Skeletal muscle tissue (tissue), 4 donors: ENCODE measurements around the gene ESRRB. TPM values are rescaled to one million over a fixed set of nuclear protein-coding genes. Genes with fewer than 3 reads are reported as not detected.

ENCODE experiments used
- H3K27ac ChIP-seq: one replicate; pipeline ENCODE4 v1.7.0; 2013; ENCODE audit warnings: mild to moderate bottlenecking, low read depth, low read length, inconsistent platforms
- H3K27me3 ChIP-seq, 3 donors: one replicate each; pipeline ENCODE4 v1.7.0; 2013; ENCODE audit warnings: low read length in 3 of 3; ENCODE audit not compliant: control insufficient read depth in 3 of 3, insufficient read depth in 3 of 3
- H3K36me3 ChIP-seq, 3 donors: one replicate each; pipeline ENCODE4 v1.7.0; 2013; ENCODE audit warnings: low read length in 3 of 3; ENCODE audit not compliant: control insufficient read depth in 3 of 3, insufficient read depth in 3 of 3
- H3K4me1 ChIP-seq, 3 donors: one replicate each; pipeline ENCODE4 v1.7.0; 2013; ENCODE audit warnings: low read length in 3 of 3, mild to moderate bottlenecking in 3 of 3; ENCODE audit not compliant: control insufficient read depth in 3 of 3, insufficient read depth in 3 of 3
- H3K4me3 ChIP-seq, 3 donors: one replicate each; pipeline ENCODE4 v1.7.0; 2013; ENCODE audit warnings: low read length in 3 of 3
- H3K9ac ChIP-seq, 3 donors: one replicate each; pipeline ENCODE4 v1.7.0; 2013; ENCODE audit warnings: low read length in 3 of 3, mild to moderate bottlenecking in 3 of 3, moderate library complexity in 2 of 3, low read depth in 1 of 3
- H3K9me3 ChIP-seq, 3 donors: one replicate each; pipeline ENCODE4 v1.7.0; 2013; ENCODE audit warnings: low read length in 3 of 3; ENCODE audit not compliant: control insufficient read depth in 3 of 3
- total RNA-seq: library from RNA; depleted of rRNA; stranded (reverse); fragments of >200 nt; gene quantifications from one replicate; pipeline ENCODE4 v1.2.3, GENCODE V29; 2014
- donor health status: Osteomylitis.

ESRRB gene
- total RNA-seq, 1 donor from 2014 or later = 1.6 TPM

GRCh38 chr14:76394569-76394968 is 18.6 kb downstream of the ESRRB start:
- no peaks in the 10 kb centered on the region for H3K9me3 ChIP-seq
- H3K4me1 ChIP-seq = no peaks in the 10 kb centered on the region
- peaks cover 0 to 9% (median 3%) of the 10 kb centered on the region in 3 donors for H3K27me3 ChIP-seq
- no peak overlapping the region for H3K27ac ChIP-seq
- no peak overlapping the region for H3K4me3 ChIP-seq
- no peak overlapping the region for H3K9ac ChIP-seq
- no peaks in the 10 kb centered on the region for H3K36me3 ChIP-seq

- Histone ChIP-seq H3K9me3 (no peaks in the 10 kb centered on the region), H3K4me1 (no peaks in the 10 kb centered on the region), H3K9ac (no peak overlapping the region), H3K36me3 (no peaks in the 10 kb centered on the region), H3K27ac (no peak overlapping the region), H3K27me3 (peaks cover 0 to 9% (median 3%) of the 10 kb centered on the region in 3 donors), H3K4me3 (no peak overlapping the region)
These were observed 19.2 kb downstream of the ESRRB start for GRCh38 chr14:76395161-76395560.

- Histone ChIP-seq H3K9me3 (no peaks in the 10 kb centered on the region), H3K9ac (no peak overlapping the region), H3K27ac (no peak overlapping the region), H3K36me3 (no peaks in the 10 kb centered on the region), H3K4me3 (no peak overlapping the region), H3K4me1 (no peaks in the 10 kb centered on the region), H3K27me3 (peaks cover 0 to 9% (median 3%) of the 10 kb centered on the region in 3 donors)
These were observed 20.8 kb downstream of the ESRRB start for GRCh38 chr14:76396714-76397187.

GRCh38 chr14:76405627-76406026 is 29.7 kb downstream of the ESRRB start:
- Histone ChIP-seq H3K9me3 (no peaks in the 10 kb centered on the region), H3K36me3 (no peaks in the 10 kb centered on the region), H3K27me3 (no peaks in the 10 kb centered on the region), H3K4me1 (no peaks in the 10 kb centered on the region), H3K4me3 (no peak overlapping the region), H3K9ac (no peak overlapping the region), H3K27ac (no peak overlapping the region)

- H3K36me3 ChIP-seq = no peaks in the 10 kb centered on the region
- H3K4me3 ChIP-seq = no peak overlapping the region
- no peaks in the 10 kb centered on the region for H3K4me1 ChIP-seq
- H3K9ac ChIP-seq = peak overlapping the region in 1 of 3 donors; percentile 3
- H3K9me3 ChIP-seq = no peaks in the 10 kb centered on the region
- H3K27me3 ChIP-seq = peaks cover 4 to 6% (median 5%) of the 10 kb centered on the region in 3 donors
- no peak overlapping the region for H3K27ac ChIP-seq
These were observed 31.7 kb downstream of the ESRRB start for GRCh38 chr14:76407449-76408150.

GRCh38 chr14:76408877-76409276 is 32.9 kb downstream of the ESRRB start:
- H3K9me3 ChIP-seq = no peaks in the 10 kb centered on the region
- peaks cover 4 to 11% (median 6%) of the 10 kb centered on the region in 3 donors for H3K27me3 ChIP-seq
- no peak overlapping the region for H3K27ac ChIP-seq
- H3K4me3 ChIP-seq = no peak overlapping the region
- H3K9ac ChIP-seq = no peak overlapping the region
- no peaks in the 10 kb centered on the region for H3K4me1 ChIP-seq
- no peaks in the 10 kb centered on the region for H3K36me3 ChIP-seq

GRCh38 chr14:76412501-76412900 is 36.6 kb downstream of the ESRRB start:
- Histone ChIP-seq H3K27ac (no peak overlapping the region), H3K9ac (no peak overlapping the region), H3K4me1 (no peaks in the 10 kb centered on the region), H3K36me3 (no peaks in the 10 kb centered on the region), H3K4me3 (no peak overlapping the region), H3K27me3 (peaks cover 4 to 11% (median 6%) of the 10 kb centered on the region in 3 donors), H3K9me3 (no peaks in the 10 kb centered on the region)

GRCh38 chr14:76413106-76413961 is 37.4 kb downstream of the ESRRB start:
- no peak overlapping the region for H3K4me3 ChIP-seq
- H3K27ac ChIP-seq = no peak overlapping the region
- H3K27me3 ChIP-seq = peaks cover 4 to 11% (median 6%) of the 10 kb centered on the region in 3 donors
- no peaks in the 10 kb centered on the region for H3K36me3 ChIP-seq
- H3K4me1 ChIP-seq = no peaks in the 10 kb centered on the region
- H3K9me3 ChIP-seq = no peaks in the 10 kb centered on the region
- H3K9ac ChIP-seq = no peak overlapping the region

GRCh38 chr14:76413962-76414600 is 38.1 kb downstream of the ESRRB start:
- Histone ChIP-seq H3K9me3 (no peaks in the 10 kb centered on the region), H3K4me1 (no peaks in the 10 kb centered on the region), H3K27ac (no peak overlapping the region), H3K27me3 (peaks cover 4 to 11% (median 6%) of the 10 kb centered on the region in 3 donors), H3K9ac (no peak overlapping the region), H3K4me3 (no peak overlapping the region), H3K36me3 (no peaks in the 10 kb centered on the region)
